ENCODE results near the gene DUSP9.

The DUSP9 gene

GRCh38 chrX:153610836-153611213 is 36.2 kb upstream of the DUSP9 start:
- TF ChIP-seq CTCF (conservative IDR thresholded peaks at IDR 0.05; ENCODE audit: low read depth, low read length): no peak
- no peak overlapping the region for H3K4me3 ChIP-seq (ENCODE audit: low read length)
- no peak for DNase-seq (ENCODE audit: low read depth)

- no peak overlapping the region for H3K4me3 ChIP-seq (ENCODE audit: low read length)
- TF ChIP-seq CTCF (conservative IDR thresholded peaks at IDR 0.05; ENCODE audit: low read depth, low read length): no peak
- no peak for DNase-seq (ENCODE audit: low read depth)
Observed at GRCh38 chrX:153611298-153612095, 35.5 kb upstream of the DUSP9 start.

GRCh38 chrX:153612413-153612812 is 34.6 kb upstream of the DUSP9 start:
- no peak overlapping the region for H3K4me3 ChIP-seq (ENCODE audit: low read length)
- DNase-seq (ENCODE audit: low read depth): no peak
- TF ChIP-seq CTCF (conservative IDR thresholded peaks at IDR 0.05; ENCODE audit: low read depth, low read length): no peak

GRCh38 chrX:153614818-153615217 is 32.2 kb upstream of the DUSP9 start:
- no peak for TF ChIP-seq CTCF (conservative IDR thresholded peaks at IDR 0.05; ENCODE audit: low read depth, low read length)
- no peak overlapping the region for H3K4me3 ChIP-seq (ENCODE audit: low read length)
- no peak for DNase-seq (ENCODE audit: low read depth)

GRCh38 chrX:153620576-153620975 is 26.4 kb upstream of the DUSP9 start:
- no peak for DNase-seq (ENCODE audit: low read depth)
- TF ChIP-seq CTCF (conservative IDR thresholded peaks at IDR 0.05; ENCODE audit: low read depth, low read length): no peak
- H3K4me3 ChIP-seq (ENCODE audit: low read length): no peak overlapping the region

- TF ChIP-seq CTCF (conservative IDR thresholded peaks at IDR 0.05; ENCODE audit: low read depth, low read length): no peak
- no peak for DNase-seq (ENCODE audit: low read depth)
- H3K4me3 ChIP-seq (ENCODE audit: low read length): no peak overlapping the region
Observed at GRCh38 chrX:153621949-153622598, 24.9 kb upstream of the DUSP9 start.
